ENCODE data around the gene GPC1.
A peak's percentile ranks its signal among the peaks of the same experiment; 100 is the strongest.

Gene GPC1

DNA sequence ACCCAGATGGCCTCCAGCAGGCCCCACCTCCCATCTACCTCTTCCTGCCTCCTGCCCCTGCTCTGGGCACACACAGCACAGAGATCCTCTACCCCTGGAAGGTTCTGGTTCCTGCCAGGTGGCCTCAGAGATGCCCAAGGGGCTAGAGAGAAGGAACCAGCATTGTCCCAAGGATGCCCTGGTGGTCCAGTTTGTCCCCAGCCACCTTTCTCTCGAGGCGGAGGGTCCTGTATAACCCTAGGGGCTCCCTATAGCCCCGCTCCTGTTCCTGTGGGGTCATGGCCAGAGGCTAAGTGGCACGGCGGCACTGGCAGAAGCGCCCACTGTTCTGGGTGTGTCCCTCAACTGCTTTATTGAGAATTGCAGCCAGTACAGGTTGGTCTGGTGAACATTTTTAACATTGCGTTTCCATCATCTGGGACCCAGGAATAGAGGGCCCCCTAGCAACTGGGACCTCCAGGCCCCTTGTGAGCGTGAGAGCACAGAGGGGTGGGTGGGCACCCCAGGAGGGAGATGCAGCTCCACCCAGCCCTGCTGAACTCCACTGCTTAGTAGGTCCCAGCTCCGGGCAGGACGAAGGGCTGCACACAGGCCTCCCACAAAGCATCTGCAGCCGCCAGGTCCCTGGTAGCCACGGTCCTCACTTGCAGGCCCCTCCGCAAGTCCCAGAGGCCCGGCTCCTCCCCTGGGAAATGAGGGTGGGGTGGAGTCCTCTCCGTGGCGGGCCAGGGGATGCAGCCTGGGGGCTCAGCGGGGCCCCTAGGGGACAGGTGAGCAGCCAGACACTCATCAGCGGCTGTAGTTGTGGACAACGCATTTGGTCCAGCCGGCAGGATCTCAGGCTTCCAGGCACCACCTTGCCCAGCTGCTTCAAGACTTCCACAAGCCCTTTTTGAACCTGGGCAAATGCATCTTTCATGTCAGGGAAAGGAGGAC lies 33.1 kb downstream of the GPC1 start:
- DNase-seq (ENCODE audit: low spot score) = peak; percentile 1
- Mint-ChIP-seq H3K27ac (no peak overlapping the region), H3K9me3 (peaks cover 7% of the 10 kb centered on the region), H3K4me3 (no peak overlapping the region), H3K36me3 (ENCODE audit: low read depth) (no peaks in the 10 kb centered on the region), H3K27me3 (ENCODE audit: low read depth) (no peaks in the 10 kb centered on the region), H3K4me1 (ENCODE audit: low read depth) (no peaks in the 10 kb centered on the region)

DNA sequence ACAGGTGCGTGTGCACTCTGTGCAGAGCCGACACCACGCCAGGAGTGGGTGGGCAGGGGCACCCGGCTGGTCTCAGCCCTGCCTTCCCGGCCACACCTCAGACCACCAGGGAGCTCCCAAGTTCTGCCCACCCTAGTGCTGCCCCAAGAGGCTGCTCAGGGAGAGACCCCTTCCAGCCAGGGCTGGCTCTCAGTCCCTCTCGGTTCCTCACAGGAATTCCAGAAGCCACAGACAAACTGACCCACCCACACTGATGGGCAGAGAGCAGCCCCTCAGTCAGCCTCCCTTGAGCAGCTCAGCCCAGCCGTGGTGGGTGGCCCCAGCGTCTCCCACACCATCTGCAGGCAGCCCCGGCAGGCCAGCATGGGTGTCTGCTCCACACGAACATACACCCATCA lies 33.8 kb downstream of the GPC1 start:
- H3K27ac Mint-ChIP-seq = no peak overlapping the region
- no peak for DNase-seq (ENCODE audit: low spot score)
- no peaks in the 10 kb centered on the region for H3K36me3 Mint-ChIP-seq (ENCODE audit: low read depth)
- H3K9me3 Mint-ChIP-seq = peaks cover 11% of the 10 kb centered on the region
- H3K4me1 Mint-ChIP-seq (ENCODE audit: low read depth) = no peaks in the 10 kb centered on the region
- H3K27me3 Mint-ChIP-seq (ENCODE audit: low read depth) = no peaks in the 10 kb centered on the region
- H3K4me3 Mint-ChIP-seq = no peak overlapping the region

DNA sequence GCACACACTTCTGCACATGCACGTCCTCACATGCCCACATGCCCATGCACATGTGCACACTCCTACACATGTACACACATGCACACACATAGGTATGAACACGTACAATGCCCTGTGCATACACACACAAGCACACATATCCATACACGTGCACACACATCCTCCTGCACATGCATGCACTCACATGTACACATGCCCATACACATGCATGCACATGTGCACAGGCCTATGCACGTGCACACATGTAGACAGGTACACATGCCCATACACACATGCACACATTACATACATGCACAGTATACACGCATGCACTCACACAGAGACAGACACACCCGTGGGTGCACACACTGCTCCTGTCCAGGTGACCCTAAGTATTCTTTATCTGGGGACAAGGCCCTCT lies 34.3 kb downstream of the GPC1 start:
- Mint-ChIP-seq H3K4me1 (ENCODE audit: low read depth) (no peaks in the 10 kb centered on the region), H3K9me3 (peaks cover 14% of the 10 kb centered on the region), H3K4me3 (no peak overlapping the region), H3K36me3 (ENCODE audit: low read depth) (no peaks in the 10 kb centered on the region), H3K27me3 (ENCODE audit: low read depth) (no peaks in the 10 kb centered on the region), H3K27ac (no peak overlapping the region)
- no peak for DNase-seq (ENCODE audit: low spot score)

DNA sequence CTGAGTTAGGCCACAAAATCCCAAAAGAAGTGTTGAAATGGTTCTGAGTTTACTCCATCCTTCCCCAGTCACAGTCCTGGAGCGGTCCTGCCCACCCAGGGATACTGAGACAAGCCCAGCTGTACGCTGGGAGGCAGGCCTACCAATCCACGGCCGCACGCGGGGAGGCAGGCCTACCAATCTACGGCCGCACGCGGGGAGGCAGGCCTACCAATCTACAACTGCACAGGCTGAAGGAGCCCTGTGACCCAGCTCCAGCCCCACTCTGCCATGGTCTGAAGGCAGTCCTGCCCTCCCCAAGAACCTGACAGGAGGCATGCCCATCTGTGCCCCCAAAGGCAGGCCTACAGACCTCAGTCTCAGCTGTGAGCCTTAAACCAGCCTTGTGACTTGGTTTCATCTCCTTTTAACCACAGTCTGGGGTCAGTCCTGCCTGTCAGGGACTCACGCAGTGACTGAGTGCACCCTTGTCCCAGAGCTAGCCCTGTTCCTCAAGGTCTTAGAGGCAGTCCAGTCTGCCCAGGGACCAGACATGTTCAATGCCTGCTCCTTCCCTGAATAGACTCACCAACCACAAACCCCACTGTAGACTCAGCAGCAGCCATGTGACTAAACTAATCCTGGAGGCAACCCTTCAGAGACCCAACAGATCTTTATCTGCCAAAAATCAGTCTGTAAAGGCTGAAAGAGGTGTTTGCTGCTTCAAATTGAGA lies 36.8 kb downstream of the GPC1 start:
- H3K27me3 Mint-ChIP-seq (ENCODE audit: low read depth) = no peaks in the 10 kb centered on the region
- no peaks in the 10 kb centered on the region for H3K4me1 Mint-ChIP-seq (ENCODE audit: low read depth)
- H3K36me3 Mint-ChIP-seq (ENCODE audit: low read depth) = no peaks in the 10 kb centered on the region
- no peak overlapping the region for H3K4me3 Mint-ChIP-seq
- peaks cover 22% of the 10 kb centered on the region for H3K9me3 Mint-ChIP-seq
- no peak overlapping the region for H3K27ac Mint-ChIP-seq
- DNase-seq (ENCODE audit: low spot score) = no peak

DNA sequence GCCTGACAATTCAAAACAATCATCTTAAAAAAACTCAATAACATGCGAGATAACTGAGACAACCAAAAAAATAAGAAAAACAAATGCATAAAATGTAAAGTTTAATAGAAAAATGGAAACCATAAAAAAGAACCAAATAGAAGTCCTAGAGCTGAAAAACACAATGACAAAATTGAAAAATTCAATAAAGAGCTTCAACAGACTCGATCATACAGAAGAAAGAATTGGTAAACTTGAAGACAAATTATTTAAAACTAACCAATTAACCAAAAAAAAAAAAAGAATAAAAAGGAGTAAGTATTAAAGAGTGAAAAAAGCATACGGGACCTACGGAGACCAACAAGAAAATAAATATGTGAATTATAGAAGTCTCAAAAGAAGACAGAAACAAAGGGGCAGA lies 37.7 kb downstream of the GPC1 start:
- no peak overlapping the region for H3K4me3 Mint-ChIP-seq
- no peaks in the 10 kb centered on the region for H3K27me3 Mint-ChIP-seq (ENCODE audit: low read depth)
- no peak for DNase-seq (ENCODE audit: low spot score)
- no peak overlapping the region for H3K27ac Mint-ChIP-seq
- no peaks in the 10 kb centered on the region for H3K36me3 Mint-ChIP-seq (ENCODE audit: low read depth)
- H3K4me1 Mint-ChIP-seq (ENCODE audit: low read depth) = no peaks in the 10 kb centered on the region
- peaks cover 22% of the 10 kb centered on the region for H3K9me3 Mint-ChIP-seq

DNA sequence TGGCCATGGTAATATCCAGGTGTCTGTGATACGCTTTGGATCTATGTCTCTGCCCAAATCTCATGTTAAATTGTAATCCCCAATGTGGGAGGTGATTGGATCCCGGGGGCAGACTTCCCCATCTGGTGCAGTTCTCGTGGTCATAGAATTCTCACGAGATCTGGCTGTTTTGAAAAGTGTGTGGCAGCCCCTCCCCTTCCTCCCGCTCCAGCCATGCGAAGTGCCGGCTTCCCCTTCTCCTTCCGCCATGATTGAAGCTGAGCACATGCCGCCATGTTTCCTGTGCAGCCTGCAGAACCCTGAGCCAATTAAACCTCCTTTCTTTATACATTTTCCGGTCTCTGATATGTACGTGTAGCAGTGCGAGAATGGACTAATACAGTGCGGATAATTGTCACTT lies 42.5 kb downstream of the GPC1 start:
- Mint-ChIP-seq H3K36me3 (ENCODE audit: low read depth) (no peaks in the 10 kb centered on the region), H3K4me1 (ENCODE audit: low read depth) (no peaks in the 10 kb centered on the region), H3K27me3 (ENCODE audit: low read depth) (no peaks in the 10 kb centered on the region), H3K27ac (no peak overlapping the region), H3K4me3 (no peak overlapping the region), H3K9me3 (peaks cover 21% of the 10 kb centered on the region)
- no peak for DNase-seq (ENCODE audit: low spot score)

DNA sequence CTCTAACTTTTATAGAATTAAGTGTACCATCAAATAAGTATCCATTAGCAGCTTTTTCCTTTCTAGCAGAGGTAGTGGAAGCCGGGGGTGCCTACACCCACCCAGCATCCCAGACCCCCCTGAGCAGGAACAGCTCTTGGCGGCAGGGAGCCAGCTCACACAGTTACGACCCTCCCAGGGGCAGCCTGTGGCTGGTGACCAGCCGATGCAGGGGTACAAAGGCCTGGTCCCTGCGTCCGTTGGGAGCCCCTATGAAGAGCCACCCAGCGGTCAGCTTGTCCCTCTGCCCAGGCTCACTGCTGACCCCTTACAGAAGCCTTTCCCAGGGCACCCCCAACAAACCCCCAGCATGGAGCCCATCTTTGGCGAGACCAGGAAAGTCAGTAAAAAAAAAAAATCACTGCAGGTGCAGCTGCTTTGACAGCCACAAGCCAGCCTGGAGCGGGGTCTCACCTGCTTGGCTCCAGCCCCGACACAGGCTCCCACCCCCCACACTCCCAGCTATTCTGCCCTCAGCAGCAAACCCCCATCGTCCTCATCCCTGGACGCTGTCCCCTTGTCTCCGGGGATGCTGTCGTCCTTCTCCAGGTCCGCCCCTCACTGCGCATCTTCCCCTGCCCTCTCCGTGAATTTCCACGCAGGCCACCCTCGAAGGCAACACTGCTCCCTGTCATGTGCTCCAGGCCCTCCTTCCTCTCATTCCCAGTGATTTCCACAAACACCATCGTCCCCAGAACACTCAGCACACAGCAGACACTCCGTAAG lies 43.1 kb downstream of the GPC1 start:
- no peak for DNase-seq (ENCODE audit: low spot score)
- Mint-ChIP-seq H3K4me3 (no peak overlapping the region), H3K27me3 (ENCODE audit: low read depth) (no peaks in the 10 kb centered on the region), H3K9me3 (peaks cover 15% of the 10 kb centered on the region), H3K27ac (no peak overlapping the region), H3K36me3 (ENCODE audit: low read depth) (no peaks in the 10 kb centered on the region), H3K4me1 (ENCODE audit: low read depth) (no peaks in the 10 kb centered on the region)

DNA sequence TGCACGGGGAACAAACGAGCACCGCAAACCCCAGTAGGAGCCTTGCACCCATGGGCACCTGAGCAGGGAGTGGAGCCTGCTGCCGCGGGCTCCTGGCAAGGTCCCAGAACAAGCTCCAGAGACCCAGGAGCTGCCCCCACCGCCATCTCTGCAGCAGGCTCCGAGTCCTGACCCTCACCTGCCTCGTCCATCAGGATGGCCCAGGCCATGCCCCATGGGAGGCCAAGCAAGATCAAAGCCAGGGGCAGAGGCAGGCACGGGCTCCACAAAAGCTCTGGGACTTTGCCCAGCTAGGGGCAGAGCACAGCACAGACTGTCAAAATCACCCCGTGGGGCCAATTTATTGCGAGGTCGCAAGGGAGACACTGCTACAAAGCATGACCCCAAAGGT lies 43.6 kb downstream of the GPC1 start:
- Mint-ChIP-seq H3K27me3 (ENCODE audit: low read depth) (no peaks in the 10 kb centered on the region), H3K4me1 (ENCODE audit: low read depth) (no peaks in the 10 kb centered on the region), H3K27ac (no peak overlapping the region), H3K36me3 (ENCODE audit: low read depth) (no peaks in the 10 kb centered on the region), H3K9me3 (peaks cover 12% of the 10 kb centered on the region), H3K4me3 (no peak overlapping the region)
- DNase-seq (ENCODE audit: low spot score) = no peak

DNA sequence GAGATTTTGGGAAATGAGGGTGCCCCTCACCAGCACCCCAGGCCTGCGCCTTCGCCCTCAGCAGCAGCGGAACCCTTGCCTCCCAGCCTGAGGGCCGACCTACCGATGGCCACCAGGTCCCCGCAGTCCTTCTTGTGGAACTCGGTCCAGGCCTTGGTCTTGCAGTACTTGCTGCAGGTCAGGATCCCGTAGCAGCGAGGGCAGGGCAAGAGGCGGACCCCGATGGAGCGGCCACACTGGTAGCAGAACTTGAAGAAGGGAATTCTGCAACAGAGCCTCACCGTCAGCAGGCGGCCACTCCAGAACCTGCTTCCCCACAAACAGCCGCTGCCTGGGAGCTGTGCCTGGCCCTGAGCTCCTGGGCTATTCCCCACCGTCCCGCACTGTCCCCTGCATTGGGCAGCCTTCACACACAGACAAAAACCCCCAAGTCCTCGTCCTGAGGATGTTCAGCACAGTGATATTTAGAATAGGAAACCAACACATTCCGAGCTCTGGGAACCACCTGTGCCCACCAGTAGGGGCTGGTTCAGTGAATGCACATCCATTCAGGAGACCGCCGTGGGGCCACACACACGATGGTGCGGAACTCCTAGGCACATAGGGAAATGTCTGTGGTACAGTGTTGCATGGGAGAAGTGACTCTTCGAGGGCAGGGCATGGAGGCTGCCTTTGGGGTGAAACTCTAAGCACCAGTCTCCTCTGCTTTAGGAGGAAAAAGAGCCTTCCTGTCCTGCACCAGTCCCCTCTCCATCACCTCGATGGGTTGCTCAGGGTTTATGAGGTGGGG lies 45.6 kb downstream of the GPC1 start:
- Mint-ChIP-seq H3K4me3 (no peak overlapping the region), H3K27me3 (ENCODE audit: low read depth) (no peaks in the 10 kb centered on the region), H3K9me3 (peaks cover 6% of the 10 kb centered on the region), H3K36me3 (ENCODE audit: low read depth) (no peaks in the 10 kb centered on the region), H3K27ac (no peak overlapping the region), H3K4me1 (ENCODE audit: low read depth) (no peaks in the 10 kb centered on the region)
- DNase-seq (ENCODE audit: low spot score) = no peak

DNA sequence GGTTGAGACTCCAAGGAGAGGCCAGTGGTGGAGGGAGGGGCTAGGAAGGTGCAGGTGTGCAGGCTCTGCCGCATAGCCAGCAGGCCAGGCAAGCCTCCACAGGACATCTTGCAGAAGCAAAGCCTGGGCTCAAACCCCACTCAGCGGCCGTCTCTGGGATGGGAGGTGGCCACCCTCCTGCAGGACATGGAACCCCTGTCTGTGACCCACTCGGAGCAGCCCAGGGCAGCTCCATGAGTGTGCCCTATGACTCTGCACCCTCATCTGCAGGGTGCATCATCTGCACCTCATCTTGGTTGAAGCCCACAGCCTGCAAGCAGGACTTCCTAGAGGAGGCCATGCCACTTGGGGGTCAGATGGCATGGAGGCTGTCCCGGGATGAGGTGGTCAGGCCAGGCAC lies 46.3 kb downstream of the GPC1 start:
- DNase-seq (ENCODE audit: low spot score) = no peak
- Mint-ChIP-seq H3K27me3 (ENCODE audit: low read depth) (no peaks in the 10 kb centered on the region), H3K36me3 (ENCODE audit: low read depth) (no peaks in the 10 kb centered on the region), H3K27ac (no peak overlapping the region), H3K4me1 (ENCODE audit: low read depth) (no peaks in the 10 kb centered on the region), H3K4me3 (no peak overlapping the region), H3K9me3 (peaks cover 3% of the 10 kb centered on the region)

DNA sequence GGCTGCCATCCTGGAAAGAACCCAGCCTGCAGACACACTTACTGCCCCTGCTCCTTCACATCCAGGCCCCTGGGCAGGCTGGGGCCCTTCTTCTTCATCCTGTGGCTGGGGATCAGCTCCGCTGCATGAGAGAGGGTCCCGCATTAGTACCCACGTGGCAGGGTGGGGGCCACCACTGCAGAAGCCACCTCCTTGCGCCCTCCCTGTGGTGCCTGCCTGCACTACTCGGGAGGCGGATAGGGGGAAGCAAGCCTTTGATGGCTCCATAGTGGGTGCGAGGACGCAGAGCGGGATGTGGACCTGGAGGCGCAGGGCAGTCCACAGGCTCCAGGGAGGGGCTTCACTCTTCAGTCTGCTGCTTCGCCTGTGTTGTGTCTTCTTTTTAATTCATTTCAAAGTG lies 46.7 kb downstream of the GPC1 start:
- Mint-ChIP-seq H3K36me3 (ENCODE audit: low read depth) (peaks cover 2% of the 10 kb centered on the region), H3K9me3 (peaks cover 7% of the 10 kb centered on the region), H3K4me3 (no peak overlapping the region), H3K27me3 (ENCODE audit: low read depth) (no peaks in the 10 kb centered on the region), H3K4me1 (ENCODE audit: low read depth) (no peaks in the 10 kb centered on the region), H3K27ac (no peak overlapping the region)
- DNase-seq (ENCODE audit: low spot score) = no peak

DNA sequence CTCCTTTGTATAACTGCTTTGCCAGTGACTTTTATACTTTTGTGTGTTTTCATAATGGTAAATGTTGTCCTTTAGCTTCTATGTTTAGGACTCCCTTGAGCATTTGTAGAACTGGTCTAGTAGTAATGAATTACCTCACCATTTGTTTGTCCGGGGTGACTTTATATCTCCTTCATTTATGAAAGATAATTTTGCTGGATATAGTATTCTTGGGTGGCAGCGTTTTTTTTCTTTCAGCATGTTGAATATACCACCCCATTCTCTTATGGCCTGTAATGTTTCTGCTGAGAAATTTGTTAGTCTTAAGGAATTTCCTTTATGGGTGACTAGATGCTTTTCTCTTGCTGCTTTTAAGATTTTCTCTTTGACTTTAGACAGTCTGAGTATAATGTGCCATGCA lies 56.0 kb downstream of the GPC1 start:
- Mint-ChIP-seq H3K4me3 (no peak overlapping the region), H3K27ac (no peak overlapping the region), H3K4me1 (ENCODE audit: low read depth) (no peaks in the 10 kb centered on the region), H3K9me3 (peaks cover 50% of the 10 kb centered on the region), H3K27me3 (ENCODE audit: low read depth) (no peaks in the 10 kb centered on the region), H3K36me3 (ENCODE audit: low read depth) (peaks cover 17% of the 10 kb centered on the region)
- no peak for DNase-seq (ENCODE audit: low spot score)

DNA sequence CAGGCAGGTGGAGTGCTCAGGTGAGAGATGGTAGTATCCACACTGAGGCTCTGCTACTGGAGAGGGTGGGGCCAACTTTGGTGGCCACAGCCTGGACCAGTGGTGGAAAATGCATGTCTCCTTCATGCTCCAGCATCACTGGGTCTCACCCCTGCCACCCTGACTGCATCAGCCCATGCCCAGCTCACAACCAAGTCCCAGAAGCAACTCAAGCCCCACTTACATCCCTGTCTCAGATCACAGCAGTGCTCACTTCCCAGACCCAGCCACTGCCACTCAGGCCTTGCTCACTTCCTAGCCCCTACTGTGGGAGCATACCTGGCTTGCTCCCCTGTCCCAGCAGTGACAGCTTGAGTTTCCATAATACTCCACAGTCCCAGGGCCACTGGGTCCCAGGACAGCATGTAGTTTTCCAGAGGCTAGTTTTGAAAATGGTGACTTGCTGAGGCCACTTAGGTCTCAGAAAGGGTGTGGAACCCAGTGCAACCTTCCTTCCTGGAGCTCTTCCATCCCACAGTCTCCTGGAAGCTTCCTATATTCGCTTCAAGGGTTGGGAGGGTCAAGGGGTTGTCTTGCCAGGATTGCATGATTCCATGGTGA lies 58.8 kb downstream of the GPC1 start:
- Mint-ChIP-seq H3K27me3 (ENCODE audit: low read depth) (no peaks in the 10 kb centered on the region), H3K27ac (no peak overlapping the region), H3K4me3 (no peak overlapping the region), H3K36me3 (ENCODE audit: low read depth) (peaks cover 18% of the 10 kb centered on the region), H3K9me3 (peaks cover 29% of the 10 kb centered on the region), H3K4me1 (ENCODE audit: low read depth) (no peaks in the 10 kb centered on the region)
- no peak for DNase-seq (ENCODE audit: low spot score)

Data from T-helper 2 cell treated with Interferon-gamma antibody and Interleukin-4, amounts not matched to agents 5 μg/mL and 100 μg/mL, for 36 hours (primary cell).